ENCODE measurements around the gene BTD.

BTD gene

DNA sequence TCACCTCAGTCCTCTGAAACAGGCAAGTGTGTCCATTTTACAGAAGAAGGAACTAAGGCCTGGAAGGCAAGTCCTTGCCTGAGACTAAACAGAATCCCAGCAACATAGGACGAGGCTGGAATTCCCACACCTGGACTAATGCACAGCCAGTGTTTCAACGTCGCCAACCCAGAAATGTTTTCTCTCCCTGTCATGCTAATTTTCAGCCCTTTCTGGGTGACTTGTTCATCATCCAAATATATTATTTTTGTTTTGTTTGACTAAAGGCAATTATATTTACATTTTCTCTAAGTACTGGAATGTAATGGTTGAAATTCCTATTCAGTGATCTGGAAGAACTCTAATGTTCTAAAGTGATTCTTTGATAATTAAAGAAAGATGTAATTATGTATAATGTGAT, 51.8 kb downstream of the BTD start:
- DNase-seq (ENCODE audit: extremely low read depth, low read depth): no peak
- H3K4me3 ChIP-seq (replicated peaks; ENCODE audit: low read depth, low read length): no peak overlapping the region
- TF ChIP-seq, protein P1, sequence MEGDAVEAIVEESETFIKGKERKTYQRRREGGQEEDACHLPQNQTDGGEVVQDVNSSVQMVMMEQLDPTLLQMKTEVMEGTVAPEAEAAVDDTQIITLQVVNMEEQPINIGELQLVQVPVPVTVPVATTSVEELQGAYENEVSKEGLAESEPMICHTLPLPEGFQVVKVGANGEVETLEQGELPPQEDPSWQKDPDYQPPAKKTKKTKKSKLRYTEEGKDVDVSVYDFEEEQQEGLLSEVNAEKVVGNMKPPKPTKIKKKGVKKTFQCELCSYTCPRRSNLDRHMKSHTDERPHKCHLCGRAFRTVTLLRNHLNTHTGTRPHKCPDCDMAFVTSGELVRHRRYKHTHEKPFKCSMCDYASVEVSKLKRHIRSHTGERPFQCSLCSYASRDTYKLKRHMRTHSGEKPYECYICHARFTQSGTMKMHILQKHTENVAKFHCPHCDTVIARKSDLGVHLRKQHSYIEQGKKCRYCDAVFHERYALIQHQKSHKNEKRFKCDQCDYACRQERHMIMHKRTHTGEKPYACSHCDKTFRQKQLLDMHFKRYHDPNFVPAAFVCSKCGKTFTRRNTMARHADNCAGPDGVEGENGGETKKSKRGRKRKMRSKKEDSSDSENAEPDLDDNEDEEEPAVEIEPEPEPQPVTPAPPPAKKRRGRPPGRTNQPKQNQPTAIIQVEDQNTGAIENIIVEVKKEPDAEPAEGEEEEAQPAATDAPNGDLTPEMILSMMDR (IDR thresholded peaks at IDR 0.05; ENCODE audit: low read depth, low read length, missing control alignments): no peak

DNA sequence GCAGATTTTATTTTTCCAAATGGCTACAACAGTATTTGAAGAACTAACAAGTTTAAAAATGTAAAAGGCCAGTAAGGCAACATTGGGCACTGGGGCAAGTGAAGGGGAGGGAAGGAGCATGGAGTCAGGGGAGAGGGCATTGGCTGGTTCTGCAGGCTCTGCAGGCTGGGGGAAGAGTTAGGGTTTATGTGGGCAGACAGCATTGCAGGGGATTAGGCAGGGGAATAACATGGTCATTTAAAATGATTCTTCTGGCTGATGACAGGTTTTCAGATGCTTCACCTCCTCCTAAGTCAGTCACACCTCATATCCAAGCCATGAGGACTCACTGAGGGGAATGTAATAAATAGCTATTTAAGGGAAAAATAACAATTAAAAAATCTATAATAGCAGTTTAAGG, 52.6 kb downstream of the BTD start:
- DNase-seq (ENCODE audit: extremely low read depth, low read depth): no peak
- no peak overlapping the region for H3K4me3 ChIP-seq (replicated peaks; ENCODE audit: low read depth, low read length)
- TF ChIP-seq, protein P1 (IDR thresholded peaks at IDR 0.05; ENCODE audit: low read depth, low read length, missing control alignments): no peak

DNA sequence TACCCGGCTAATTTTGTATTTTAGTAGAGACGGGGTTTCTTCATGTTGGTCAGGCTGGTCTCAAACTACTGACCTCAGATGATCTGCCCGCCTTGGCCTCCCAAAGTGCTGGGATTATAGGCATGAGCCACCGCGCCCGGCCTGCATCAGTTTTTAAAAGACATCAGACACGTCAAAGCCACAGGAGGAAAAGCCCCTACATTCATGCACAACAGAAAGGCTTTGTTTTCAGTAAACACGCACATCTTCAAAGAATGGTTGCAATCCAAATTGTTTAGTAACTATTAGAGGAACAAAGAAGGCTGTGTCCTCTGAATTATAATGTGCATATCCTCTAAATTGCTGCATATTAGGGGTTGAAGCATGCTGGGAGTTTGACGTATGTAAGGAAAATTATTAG, 53.3 kb downstream of the BTD start:
- no peak for DNase-seq (ENCODE audit: extremely low read depth, low read depth)
- TF ChIP-seq, protein P1 (IDR thresholded peaks at IDR 0.05; ENCODE audit: low read depth, low read length, missing control alignments): no peak
- no peak overlapping the region for H3K4me3 ChIP-seq (replicated peaks; ENCODE audit: low read depth, low read length)

DNA sequence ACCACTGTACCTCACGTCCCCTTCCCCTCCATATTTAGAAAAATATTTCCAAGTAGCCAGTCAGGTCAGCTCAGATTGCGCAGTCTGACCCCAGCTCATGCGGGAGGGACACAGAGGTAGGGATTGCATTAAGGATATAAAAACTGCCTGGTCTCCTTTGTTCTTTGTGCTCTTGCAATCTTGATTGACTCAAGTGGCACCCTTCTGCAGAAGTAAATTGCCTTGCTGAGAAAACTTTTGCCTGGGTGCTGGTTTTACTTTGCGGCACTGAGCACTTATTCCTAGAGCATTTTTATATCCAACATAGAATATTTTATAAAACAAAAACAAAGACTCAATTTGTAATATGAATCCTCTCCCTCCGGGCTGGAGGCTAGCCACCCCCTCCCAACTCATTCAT, 54.8 kb downstream of the BTD start:
- H3K4me3 ChIP-seq (replicated peaks; ENCODE audit: low read depth, low read length): no peak overlapping the region
- DNase-seq (ENCODE audit: extremely low read depth, low read depth): no peak
- TF ChIP-seq, protein P1 (IDR thresholded peaks at IDR 0.05; ENCODE audit: low read depth, low read length, missing control alignments): no peak

DNA sequence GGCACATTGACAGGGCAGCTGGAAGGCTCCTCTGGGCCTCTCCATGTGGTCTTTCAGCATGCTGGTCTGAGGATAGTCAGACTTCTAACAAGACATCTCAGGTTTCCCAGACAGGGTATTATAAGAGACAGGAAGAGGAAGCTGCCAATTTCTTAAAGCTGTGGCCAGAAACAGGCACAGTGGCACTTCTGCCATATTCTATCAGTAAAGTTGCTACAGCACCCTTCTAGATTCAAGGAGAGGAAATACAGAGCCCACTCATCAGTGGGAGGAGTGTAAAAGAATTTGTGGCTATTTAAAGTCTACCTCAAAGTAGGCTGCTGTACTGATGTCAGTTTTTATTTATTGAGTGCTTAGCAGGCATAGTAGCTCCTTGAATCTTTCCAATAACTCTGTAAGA, 55.5 kb downstream of the BTD start:
- no peak overlapping the region for H3K4me3 ChIP-seq (replicated peaks; ENCODE audit: low read depth, low read length)
- DNase-seq (ENCODE audit: extremely low read depth, low read depth): no peak
- TF ChIP-seq, protein P1 (IDR thresholded peaks at IDR 0.05; ENCODE audit: low read depth, low read length, missing control alignments): no peak

DNA sequence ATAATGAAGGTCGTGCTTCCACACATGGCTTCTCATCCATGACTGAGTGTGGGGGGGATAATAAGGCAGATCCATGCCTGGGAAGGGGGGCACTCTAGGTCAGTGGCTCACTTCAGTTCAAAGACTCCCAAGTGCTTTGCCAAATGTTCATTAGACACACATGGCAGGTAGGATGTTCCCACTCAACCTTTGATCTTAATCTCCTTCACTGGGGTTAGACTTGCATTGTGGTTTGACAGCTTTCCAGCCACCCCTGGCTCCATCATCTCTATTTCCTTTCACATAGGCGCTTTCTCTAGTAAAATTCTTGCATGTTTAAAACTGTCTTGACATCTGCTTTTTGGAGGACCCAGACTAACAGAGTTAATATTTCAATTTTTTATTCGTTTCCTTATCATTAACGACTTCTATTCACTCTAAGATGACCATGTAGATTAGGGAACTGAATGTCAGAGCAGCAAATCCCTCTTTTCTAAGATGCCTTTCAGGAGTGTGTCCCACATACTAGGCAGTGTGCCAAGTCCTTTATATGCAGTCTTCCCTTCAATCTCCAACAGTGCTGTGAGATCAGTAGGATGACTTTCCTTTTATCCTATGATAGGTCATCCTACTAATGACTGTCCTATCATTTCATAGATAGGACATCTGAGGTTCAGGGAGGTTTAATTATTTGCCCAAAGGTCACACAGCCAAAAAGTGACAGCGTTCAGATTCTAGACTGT, 57.9 kb downstream of the BTD start:
- no peak for DNase-seq (ENCODE audit: extremely low read depth, low read depth)
- no peak overlapping the region for H3K4me3 ChIP-seq (replicated peaks; ENCODE audit: low read depth, low read length)
- TF ChIP-seq, protein P1 (IDR thresholded peaks at IDR 0.05; ENCODE audit: low read depth, low read length, missing control alignments): no peak

Measured in HFF-Myc (cell line).